ENCODE data around the gene SLC2A2.

- TF ChIP-seq EZH2 (IDR thresholded peaks at IDR 0.05; ENCODE audit: insufficient read depth, poor library complexity, severe bottlenecking) (no peak), EZH2phosphoT487 (IDR thresholded peaks at IDR 0.05; ENCODE audit: insufficient read depth, low read depth) (no peak)
Observed at GRCh38 chr3:170953736-170954135, 72.8 kb downstream of the SLC2A2 start.

Data from GM23248 (cell line).